GM21390 (cell line): ENCODE data around the gene ITSN1.

ENCODE experiments used
- ATAC-seq: cut with Tn5 transposase; IDR thresholded peaks from one replicate; pipeline ENCODE4 v1.9.1; 2021; ENCODE audit not compliant: unreplicated experiment

The ITSN1 gene

DNA sequence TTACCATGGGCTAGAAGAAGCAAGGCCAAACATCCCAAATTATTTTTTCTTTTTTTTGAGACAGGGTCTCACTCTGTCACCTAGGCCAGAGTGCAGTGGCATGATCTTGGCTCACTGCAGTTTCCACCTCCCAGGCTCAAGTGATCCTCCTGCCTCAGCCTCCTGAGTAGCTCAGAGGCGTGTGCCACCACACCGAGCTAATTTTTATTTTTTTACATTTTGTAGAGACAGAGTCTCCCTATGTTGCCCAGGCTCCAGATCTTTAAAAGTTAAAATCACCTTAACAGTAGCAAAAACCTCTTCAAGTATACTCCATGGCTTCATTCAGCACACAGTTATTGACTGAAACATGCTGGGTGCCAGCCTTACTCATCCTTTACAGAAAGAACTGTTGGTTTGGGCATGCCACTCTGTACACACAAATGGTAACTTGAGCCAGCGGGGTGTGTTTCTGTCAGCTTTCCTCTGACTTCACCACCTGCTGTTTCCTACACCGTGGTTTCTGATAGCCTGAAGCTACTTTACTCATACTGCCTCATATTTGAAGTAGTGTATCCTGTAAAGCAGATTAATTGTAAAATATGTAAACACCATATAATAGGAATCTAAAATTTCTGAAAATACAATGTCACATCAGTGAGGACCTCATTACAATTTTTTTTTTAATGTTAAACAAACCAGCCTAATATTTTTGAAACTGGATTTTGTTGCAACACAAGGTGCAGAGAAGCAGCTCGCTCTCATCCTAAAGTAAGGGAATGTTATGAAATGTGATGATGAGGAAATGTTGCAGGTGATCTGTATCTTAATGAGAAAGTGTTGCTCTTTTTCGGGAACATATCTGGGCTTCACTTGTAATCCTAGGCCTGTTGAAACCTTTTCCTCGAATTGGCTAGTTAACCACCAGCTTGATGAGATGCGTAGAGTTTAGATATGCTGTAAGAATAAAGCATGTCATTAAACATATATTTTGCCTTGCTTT, 159.4 kb downstream of the ITSN1 start:
- no peak for ATAC-seq

DNA sequence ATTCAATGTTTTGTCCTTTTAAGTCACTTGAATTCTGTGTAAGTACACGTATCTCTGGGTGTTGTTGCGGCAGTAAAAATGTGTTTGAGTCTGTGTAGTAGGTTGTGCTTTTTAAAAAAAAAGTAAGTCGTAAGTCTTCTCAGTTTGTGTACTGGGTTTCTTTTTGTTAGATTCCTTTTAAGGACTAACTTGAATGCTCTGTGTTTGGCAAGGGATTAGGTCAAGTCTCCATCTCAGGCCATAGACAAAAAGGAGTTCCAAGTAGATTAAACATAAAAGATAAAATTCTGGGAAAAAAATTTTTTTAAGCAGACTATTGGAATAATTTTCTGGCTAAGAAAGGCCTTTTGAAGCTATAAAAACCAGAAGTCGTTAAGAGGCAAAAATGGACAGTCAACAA, 160.2 kb downstream of the ITSN1 start:
- no peak for ATAC-seq

DNA sequence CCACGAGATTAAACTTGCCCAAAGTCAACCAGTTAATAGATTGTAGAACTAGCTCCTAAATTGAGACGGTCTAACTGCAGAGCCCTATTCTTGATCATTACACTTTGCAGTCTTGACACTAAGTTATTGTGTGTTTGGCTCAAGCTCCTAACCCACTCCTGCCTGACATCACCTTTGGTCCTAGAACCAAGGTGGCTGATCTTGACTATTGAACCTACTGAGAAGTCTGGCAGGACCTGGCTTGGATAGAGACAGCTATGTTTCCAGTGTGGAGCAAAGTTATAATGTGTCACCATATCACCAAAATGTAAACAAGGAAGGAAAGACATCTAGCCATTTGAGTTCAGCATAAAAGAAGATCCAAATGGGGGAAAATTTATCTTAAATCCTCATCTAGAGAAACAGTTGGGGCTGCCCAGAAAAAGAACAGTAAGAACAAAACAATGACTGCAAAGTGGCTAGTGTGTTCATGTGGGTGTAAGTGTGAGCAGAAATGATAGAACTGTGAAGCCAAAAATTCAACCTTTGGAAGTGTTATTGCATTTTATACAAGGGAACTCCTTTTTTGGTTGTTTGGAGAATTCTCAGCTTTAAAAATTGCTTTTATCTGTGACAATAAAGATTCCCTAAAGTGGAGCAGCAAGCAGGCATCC, 166.5 kb downstream of the ITSN1 start:
- ATAC-seq, result no peak

DNA sequence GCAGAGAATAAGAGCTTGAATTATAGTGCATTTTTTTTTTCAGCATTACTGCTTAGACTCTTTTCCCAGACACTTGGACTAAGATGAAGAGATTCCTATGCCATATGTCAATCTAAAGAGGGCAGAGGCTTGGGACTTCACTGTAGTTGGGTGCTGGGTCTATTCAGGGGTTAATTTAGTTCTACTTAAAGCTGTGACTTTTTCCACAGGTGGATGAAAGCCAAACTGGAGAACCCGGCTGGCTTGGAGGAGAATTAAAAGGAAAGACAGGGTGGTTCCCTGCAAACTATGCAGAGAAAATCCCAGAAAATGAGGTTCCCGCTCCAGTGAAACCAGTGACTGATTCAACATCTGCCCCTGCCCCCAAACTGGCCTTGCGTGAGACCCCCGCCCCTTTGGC, 168.5 kb downstream of the ITSN1 start:
- no peak for ATAC-seq

DNA sequence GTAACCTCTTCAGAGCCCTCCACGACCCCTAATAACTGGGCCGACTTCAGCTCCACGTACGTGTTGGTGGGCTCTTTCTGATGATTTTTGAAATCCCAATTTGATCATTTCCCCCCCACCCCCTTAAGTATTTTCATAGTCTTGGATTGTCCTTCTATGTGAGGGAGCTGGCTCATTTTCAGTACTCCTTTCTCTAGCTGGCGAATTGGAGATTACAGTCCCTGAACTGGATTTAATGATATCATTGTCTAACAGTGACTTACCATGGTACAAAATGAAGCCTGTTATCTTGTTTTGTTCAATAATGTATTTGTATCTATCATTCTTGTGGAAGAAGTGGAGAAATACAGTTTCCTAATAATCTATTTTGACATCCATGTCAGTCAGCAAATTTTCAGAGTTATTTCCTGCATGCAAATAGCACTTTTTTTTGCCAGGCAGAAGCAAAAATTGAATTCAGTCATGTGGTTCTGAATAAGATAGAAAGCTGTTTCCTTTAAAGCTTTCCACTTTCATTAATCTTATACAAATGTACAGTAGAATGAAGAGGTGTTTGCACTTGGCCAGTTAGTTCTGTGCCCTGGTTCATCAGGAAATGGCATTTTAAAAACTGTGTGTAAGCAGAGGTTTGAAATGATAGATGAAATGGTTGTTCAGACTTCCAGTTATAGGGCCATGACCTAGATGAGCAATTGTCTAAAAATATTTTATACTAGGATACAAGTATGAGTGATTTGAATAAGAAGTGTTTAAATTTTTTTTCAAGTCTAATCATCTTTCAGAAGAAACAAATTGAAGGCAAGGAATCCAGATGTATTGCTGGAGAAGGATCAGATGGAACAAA, 169.1 kb downstream of the ITSN1 start:
- no peak for ATAC-seq

DNA sequence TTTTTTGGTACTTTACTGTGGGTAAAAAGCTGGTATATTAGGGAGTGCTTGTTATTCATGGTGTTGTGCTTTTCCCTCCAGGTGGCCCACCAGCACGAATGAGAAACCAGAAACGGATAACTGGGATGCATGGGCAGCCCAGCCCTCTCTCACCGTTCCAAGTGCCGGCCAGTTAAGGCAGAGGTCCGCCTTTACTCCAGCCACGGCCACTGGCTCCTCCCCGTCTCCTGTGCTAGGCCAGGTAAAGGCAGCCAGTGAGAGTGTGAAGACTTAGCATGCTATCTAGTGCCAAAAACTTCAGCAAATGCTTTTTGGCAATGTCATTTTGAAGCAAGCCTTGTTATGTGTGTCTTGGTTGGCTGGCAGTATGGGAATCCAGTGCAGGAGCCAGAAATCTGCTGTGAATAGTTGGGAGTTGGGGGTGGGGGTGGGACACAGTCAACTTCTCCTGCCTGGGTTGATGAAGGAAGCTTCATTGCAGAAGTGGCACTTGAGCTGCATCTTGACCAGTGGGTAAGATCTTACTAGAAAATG, 171.6 kb downstream of the ITSN1 start:
- ATAC-seq, result no peak

DNA sequence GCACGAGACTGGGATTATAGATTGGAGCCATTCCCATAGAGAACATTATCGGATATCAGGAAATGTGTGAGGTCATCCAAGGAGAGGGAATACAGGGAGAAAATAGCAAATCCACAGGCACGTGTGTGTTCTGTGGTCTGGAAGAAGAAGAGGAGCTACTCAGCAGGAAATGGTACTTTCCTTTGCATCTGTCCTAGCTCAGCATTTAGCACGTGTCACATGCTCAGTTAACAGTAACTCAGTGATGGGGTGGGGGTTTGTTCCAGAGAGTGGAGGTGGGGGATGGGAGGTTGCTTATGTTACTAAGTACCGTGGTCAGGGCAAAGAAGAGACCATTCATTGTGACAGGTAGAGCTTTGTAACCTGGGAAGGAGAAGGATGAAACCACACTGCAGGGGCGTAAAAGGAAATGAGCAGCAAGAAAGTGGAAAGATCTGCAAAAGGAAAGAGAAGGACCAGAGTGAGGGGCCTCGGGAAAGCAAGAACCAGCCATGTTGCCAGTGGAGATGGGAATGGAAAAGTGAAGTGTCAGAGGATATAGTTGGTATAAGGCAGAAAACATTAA, 172.9 kb downstream of the ITSN1 start:
- ATAC-seq, result no peak

DNA sequence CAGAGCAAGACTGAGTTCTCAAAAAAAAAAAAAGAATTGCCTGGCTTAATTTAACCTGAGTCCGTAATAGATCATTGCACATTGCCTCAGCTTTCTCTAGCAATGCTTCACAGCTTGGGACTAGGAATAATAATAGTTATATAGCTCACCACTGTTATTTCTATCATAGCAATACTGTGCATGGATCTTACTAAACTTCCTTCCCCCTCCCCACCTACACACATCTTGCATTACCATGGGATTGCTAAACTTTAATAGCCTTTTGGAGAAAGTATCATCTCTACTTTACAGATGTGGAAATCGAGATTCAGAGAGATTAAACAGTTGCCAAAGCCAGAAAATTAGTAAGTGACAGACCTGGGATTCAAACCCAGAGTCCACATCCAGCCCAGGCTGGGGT, 173.9 kb downstream of the ITSN1 start:
- ATAC-seq, result no peak

DNA sequence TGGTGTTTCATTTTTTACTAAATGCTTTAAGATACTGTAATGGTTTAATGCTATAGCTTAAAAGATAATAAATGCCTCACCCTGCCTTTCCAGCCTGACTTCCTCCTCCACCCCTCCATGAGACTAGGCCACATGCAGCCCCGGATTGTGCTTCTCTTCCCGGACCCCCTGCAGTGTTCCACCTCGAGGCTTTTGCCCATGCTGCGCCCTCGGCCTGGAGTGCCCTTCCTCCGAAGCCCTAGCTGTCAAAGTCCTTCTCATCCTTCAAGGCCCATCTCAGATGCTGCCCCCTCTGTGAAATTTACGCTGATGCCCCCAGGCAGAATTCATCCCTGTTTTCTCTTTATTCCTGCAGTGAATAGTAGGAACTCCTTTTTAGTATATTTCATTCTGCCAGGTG, 174.8 kb downstream of the ITSN1 start:
- no peak for ATAC-seq

DNA sequence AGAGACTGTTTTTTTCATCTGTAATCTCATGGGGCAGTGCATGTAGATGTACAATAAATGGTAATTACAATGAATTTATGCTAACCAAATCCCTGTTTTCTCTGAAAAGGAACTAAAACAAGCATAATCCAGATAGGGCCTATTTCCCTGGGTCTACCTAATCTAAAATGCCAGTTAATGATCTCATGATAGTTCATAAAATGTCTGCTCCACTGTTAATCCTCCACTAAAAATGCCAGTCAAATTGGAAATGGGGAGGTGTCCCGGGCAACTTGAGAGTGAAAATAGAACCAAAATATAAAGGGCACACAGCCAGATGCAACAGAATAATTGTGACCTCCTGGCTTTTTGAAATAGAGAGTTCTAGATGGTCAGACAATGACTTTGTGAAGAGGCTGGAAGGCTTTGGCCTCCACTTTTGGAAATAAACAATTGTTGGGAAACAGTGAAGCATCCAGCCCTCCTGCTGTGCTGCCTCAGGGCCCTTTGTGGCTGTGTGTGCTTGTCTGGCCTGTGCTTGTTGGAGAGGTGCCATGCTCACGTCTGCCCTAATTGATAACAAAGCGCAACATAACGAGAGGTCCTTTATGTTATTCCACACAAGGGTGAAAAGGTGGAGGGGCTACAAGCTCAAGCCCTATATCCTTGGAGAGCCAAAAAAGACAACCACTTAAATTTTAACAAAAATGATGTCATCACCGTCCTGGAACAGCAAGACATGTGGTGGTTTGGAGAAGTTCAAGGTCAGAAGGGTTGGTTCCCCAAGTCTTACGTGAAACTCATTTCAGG, 175.6 kb downstream of the ITSN1 start:
- no peak for ATAC-seq

DNA sequence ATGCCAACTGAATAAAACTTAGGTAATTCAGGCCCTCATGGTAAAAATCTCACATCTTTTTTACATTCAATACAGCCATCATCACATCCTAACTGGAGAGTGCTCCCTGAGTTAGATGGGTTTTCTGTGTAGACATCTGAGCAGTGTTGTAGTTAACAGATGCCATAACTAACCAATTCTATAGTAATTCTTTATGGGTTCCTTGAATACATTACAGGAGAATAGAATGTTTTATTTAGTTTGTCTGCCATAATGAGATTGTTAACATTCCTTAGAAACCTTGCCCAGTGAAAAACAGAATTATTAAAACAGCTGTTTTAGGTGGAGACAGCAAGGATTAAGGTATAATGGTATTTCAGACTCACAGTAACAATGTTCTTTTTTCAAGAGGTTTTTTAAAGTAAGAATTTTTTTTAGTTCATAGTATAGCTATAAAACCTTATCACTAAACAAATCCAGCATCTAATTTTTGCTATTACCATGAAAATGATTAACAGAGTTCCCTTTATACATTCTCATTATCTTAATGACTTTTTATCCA, 178.0 kb downstream of the ITSN1 start:
- ATAC-seq, result no peak

DNA sequence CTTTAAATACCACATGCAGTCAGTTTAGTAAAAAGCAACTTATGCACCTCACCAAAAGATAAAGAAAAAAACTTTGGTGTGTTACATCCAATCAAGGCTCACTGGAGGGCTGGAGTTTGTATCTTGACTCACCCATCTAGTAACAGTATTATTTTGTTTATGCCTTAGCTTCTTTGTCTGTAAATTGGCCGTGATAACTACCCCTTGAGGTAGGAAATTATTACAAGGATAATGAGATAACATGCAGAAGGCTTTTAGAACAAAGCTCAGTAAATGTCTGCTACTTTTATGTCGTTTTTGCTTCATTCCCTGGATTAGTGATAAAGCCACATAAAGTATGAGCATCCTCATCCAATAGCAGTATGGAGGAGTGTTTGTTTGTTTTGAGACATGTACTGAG, 178.5 kb downstream of the ITSN1 start:
- no peak for ATAC-seq

DNA sequence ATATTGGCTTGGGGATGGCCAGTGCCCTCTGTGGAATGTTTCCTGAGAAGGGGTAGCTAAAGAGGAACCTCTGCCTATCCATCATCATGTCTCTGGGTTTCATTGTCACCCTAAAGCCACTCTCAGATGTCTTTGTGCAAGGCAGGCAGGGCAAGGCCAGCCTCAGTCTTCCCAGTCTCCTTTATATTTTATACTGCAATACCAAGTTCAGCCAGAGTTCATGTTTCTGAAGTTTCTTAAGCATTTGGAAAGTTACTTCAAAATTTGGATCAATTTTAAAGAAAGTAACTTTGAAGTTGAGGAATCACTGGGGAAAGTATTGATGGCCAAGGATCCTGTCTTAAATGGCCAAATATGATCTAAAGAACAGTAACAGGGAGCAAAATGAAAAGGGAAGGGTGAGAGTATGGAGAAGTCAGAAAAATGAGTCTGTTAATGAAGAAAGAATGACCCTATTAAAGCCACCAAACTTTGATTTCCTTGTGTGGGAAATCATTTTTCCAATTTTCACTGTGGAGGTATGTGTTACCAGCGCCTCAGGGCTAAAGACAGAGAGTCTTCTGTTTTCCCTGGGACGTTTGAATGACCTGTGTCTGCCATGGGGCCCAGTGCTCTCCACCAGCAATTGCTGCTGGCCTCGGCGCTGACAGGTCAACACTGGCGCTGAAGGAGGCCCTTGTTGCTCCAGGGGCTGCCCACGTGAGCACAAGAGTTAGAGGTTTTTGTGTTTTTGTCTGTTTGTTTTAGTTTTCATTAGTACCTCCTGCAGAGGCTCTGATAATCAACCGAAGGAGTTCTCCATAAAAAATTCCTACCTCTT, 179.4 kb downstream of the ITSN1 start:
- no peak for ATAC-seq

DNA sequence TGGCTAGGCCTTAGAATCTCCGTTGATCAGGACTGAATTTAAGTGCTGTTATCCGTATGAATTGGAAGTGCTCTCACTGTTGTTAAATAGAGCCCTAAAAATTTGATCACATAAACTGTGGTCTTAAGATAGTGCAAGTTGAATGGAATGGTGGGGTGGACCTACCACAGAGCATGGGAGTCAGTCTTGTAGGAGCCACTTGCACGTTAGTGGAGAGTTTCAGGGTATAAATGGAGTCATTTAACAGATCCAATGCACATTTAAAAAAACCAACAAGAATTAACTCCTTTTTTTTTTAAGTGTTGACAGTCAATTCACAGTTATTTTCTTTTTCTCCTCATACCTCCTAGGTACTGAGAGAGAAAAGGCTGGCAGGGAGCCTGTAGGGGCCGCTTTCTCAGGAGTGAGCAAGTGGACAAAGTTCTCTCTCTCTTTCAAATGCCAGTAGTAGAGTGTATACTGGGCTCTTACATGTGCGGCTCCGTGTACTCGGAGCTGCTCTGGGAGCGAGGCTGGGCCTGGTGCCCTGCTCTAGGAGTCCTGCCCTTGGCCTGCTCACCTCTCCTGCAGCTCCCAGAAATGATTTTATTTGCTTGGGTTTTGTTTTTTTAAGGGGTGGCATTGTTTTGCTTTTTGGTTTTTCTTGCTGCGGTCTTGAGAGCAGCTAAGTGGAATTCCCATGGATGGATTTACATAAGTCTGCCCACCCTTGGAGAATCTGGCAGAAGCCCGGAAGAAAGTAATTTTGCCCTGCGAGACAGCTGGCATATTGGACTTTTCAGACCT, 182.0 kb downstream of the ITSN1 start:
- ATAC-seq, result no peak

DNA sequence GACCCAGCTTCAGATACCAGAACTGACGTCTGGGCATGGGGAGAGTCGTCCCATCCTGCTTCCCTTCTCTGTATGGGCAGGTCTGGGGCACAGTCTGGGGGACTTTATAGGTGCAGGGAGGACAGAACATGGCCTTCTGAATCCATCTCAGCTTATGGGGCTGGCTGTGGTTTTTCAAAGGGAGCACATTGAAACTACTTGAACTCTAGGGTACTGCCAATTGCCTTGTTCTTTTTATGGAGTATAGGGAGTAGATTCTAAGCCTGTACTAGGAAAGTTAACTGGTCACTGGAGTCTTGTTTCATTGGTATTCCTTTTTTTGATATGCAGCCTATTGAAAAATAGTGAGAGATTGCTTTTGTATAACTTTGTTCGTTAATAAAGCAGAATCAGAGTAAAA, 183.1 kb downstream of the ITSN1 start:
- no peak for ATAC-seq

DNA sequence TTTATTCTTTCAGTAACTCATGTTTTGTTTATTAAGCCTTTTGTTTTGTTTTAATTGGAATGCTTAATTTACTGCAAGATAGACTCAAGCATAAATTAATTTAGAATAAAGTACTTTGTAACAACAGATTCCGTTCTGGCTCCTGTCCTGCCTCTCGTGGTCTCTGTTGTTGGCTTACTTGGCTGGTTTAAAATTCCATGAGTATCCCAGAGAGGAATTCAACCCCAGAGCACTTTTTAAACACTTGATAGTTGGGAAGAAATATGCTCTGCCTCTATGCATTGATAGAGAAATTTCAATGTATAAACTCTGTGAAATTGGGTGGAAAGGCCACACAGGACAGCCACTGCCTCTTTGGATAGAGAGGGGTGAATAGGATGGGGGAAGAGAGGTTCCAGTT, 183.6 kb downstream of the ITSN1 start:
- ATAC-seq, result no peak

DNA sequence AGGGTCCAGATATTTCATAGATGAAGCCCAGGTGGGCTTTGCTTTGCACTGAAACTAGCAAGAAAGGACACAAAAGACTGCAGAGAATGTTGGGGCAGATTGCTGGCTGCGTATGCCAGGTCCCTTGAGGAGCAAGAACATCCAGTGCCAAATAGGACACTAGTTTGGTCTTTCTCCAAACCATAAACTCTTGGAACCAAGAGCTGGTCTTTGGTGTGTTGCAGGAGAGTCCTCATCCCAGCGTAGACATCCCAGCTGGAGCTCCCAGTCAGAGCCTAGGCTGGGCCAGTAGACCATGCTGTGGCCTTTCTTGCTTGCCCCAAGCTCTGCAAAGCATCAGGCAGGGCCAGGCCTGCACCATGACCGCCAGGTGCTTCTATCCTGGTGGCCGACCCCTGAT, 185.8 kb downstream of the ITSN1 start:
- no peak for ATAC-seq

DNA sequence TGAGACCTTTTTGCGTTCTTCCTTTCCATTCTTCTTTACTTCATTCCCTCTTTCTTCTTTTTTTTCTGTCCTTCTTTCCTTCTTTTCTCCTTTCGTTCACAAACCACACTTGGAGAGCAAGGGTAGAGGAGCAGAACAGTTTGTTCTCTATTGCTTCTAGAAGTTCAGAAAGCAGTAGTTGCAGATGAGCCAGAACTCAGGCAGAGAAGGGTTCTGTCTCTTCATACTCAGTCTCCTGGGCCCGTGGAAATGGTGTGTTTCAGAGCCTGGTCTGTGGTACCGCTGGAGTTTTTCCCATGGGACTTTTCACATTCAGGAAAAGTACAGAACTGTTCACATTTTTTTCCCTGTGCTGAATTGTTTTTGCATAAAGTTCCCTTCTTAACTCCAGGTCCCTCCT, 186.3 kb downstream of the ITSN1 start:
- no peak for ATAC-seq
